GM23338 (cell line): ENCODE measurements around the gene AMPH. TPM values are rescaled to one million over a fixed set of nuclear protein-coding genes. Genes with fewer than 3 reads are reported as not detected.

ENCODE experiments used
- ATAC-seq: fragments of 200-7000 bp; cut with Tn5 transposase; 3 replicates; pipeline ENCODE4 v1.9.1; 2020
- DNase-seq: peaks from one replicate; pipeline ENCODE4 v3.0.0-alpha.2; 2015; ENCODE audit warnings: low spot score
- H2AFZ ChIP-seq: fragments of 200-600 bp; sonication (generic); 2 replicates; pipeline ENCODE4 v1.8.0; 2016; ENCODE audit warnings: antibody characterized with exemption, mild to moderate bottlenecking, moderate library complexity
- H3F3A ChIP-seq: fragments of 200-600 bp; sonication (generic); replicated peaks from 2 replicates; pipeline ENCODE4 v1.8.0; 2017; ENCODE audit warnings: antibody characterized with exemption, mixed run types, low read depth
- H3K27ac ChIP-seq: fragments of 200-600 bp; sonication (generic); 2 replicates; pipeline ENCODE4 v1.6.1; 2016; ENCODE audit warnings: low read depth
- H3K27me3 ChIP-seq: fragments of 200-600 bp; sonication (generic); 2 replicates; pipeline ENCODE4 v1.8.0; 2016; ENCODE audit warnings: mild to moderate bottlenecking, mixed run types, moderate library complexity; ENCODE audit not compliant: insufficient read depth
- H3K36me3 ChIP-seq: fragments of 200-600 bp; sonication (generic); 2 replicates; pipeline ENCODE4 v1.8.0; 2016; ENCODE audit warnings: mild to moderate bottlenecking; ENCODE audit not compliant: insufficient read depth
- H3K4me1 ChIP-seq: fragments of 200-600 bp; sonication (generic); 2 replicates; pipeline ENCODE4 v1.8.0; 2016; ENCODE audit warnings: mild to moderate bottlenecking, moderate library complexity; ENCODE audit not compliant: insufficient read depth
- H3K4me2 ChIP-seq: fragments of 200-600 bp; sonication (generic); 2 replicates; pipeline ENCODE4 v1.7.1; 2017; ENCODE audit warnings: mixed run types
- H3K4me3 ChIP-seq: fragments of 200-600 bp; sonication (generic); 2 replicates; pipeline ENCODE4 v1.6.1; 2016; ENCODE audit warnings: mixed run types
- H3K79me2 ChIP-seq: fragments of 200-600 bp; sonication (generic); replicated peaks from 2 replicates; pipeline ENCODE4 v1.8.0; 2017; ENCODE audit warnings: mild to moderate bottlenecking; ENCODE audit not compliant: insufficient read depth
- H3K9me2 ChIP-seq: fragments of 200-600 bp; sonication (generic); 2 replicates; pipeline ENCODE4 v1.8.0; 2017; ENCODE audit not compliant: insufficient read depth
- H4K20me1 ChIP-seq: fragments of 200-600 bp; sonication (generic); replicated peaks from 2 replicates; pipeline ENCODE4 v1.8.0; 2017; ENCODE audit warnings: mild to moderate bottlenecking; ENCODE audit not compliant: insufficient read depth
- H3K27ac Mint-ChIP-seq: 2 replicates; pipeline ENCODE4 v1.8.0; 2020; ENCODE audit warnings: inconsistent platforms, mild to moderate bottlenecking, moderate library complexity, mixed read lengths
- H3K27me3 Mint-ChIP-seq: 3 replicates; pipeline ENCODE4 v1.8.0; 2022; ENCODE audit warnings: low read depth, mild to moderate bottlenecking, moderate library complexity, mixed read lengths, inconsistent platforms; ENCODE audit not compliant: insufficient read depth, poor library complexity
- H3K36me3 Mint-ChIP-seq: 3 replicates; pipeline ENCODE4 v1.8.0; 2021; ENCODE audit warnings: low read depth, mild to moderate bottlenecking, inconsistent platforms, moderate library complexity, mixed read lengths
- H3K4me1 Mint-ChIP-seq: 3 replicates; pipeline ENCODE4 v1.8.0; 2020; ENCODE audit warnings: mild to moderate bottlenecking, inconsistent platforms, mixed read lengths
- H3K4me3 Mint-ChIP-seq: 3 replicates; pipeline ENCODE4 v1.8.0; 2021; ENCODE audit warnings: moderate library complexity, mild to moderate bottlenecking, inconsistent platforms, mixed read lengths
- H3K9me3 Mint-ChIP-seq: 3 replicates; pipeline ENCODE4 v1.8.0; 2020; ENCODE audit warnings: moderate library complexity, mild to moderate bottlenecking, inconsistent platforms, mixed read lengths
- CREB1 ChIP-seq: fragments of 250-450 bp; sonication (Bioruptor Pico); IDR thresholded peaks from 2 replicates; pipeline ENCODE4 v1.5.0; 2020; ENCODE audit warnings: low read depth, mild to moderate bottlenecking, moderate library complexity
- EZH2 ChIP-seq: fragments of 200-600 bp; sonication (generic); IDR thresholded peaks from one replicate; pipeline ENCODE4 v1.8.0; 2017; ENCODE audit warnings: antibody characterized with exemption, mild to moderate bottlenecking, low read depth; ENCODE audit not compliant: unreplicated experiment
- EZH2phosphoT487 ChIP-seq: fragments of 200-600 bp; sonication (generic); IDR thresholded peaks from one replicate; pipeline ENCODE4 v1.8.1; 2018; ENCODE audit warnings: antibody characterized with exemption; ENCODE audit not compliant: unreplicated experiment
- JUNB ChIP-seq: IDR thresholded peaks from one replicate; pipeline ENCODE4 v1.6.1; 2016; ENCODE audit warnings: antibody characterized with exemption; ENCODE audit not compliant: unreplicated experiment
- NANOG ChIP-seq: IDR thresholded peaks from 2 replicates; pipeline ENCODE4 v1.6.1; 2016; ENCODE audit warnings: antibody characterized with exemption, borderline replicate concordance
- POLR2AphosphoS5 ChIP-seq: IDR thresholded peaks from 2 replicates; pipeline ENCODE4 v1.6.1; 2016; ENCODE audit warnings: antibody characterized with exemption, low read depth
- STAT1 ChIP-seq: IDR thresholded peaks from one replicate; pipeline ENCODE4 v1.6.1; 2016; ENCODE audit warnings: antibody characterized with exemption; ENCODE audit not compliant: unreplicated experiment
- ZNF114 ChIP-seq: fragments of 250-450 bp; sonication (Bioruptor Pico); IDR thresholded peaks from 2 replicates; pipeline ENCODE4 v1.5.0; 2020; ENCODE audit warnings: mild to moderate bottlenecking, moderate library complexity
- ZNF331 ChIP-seq: fragments of 250-450 bp; sonication (Bioruptor Pico); IDR thresholded peaks from 2 replicates; pipeline ENCODE4 v1.5.0; 2020; ENCODE audit warnings: low read depth, mild to moderate bottlenecking, moderate library complexity
- polyA plus RNA-seq: library from polyadenylated mRNA; unstranded; fragments of >200 nt; fragmentation: Nextera tagmentation; extraction: Ambion mirVana; gene quantifications from 2 replicates; pipeline ENCODE4 v1.2.1, GENCODE V29; 2016
- total RNA-seq: library from RNA; depleted of rRNA; stranded (reverse); fragments of >200 nt; shearing (Covaris generic); gene quantifications from 2 replicates; pipeline ENCODE4 v1.2.3, GENCODE V29; 2014
- TF ChIP-seq, protein P1 (sequence below): fragments of 250-450 bp; sonication (Bioruptor Pico); IDR thresholded peaks from 2 replicates; pipeline ENCODE4 v1.5.0; 2020; ENCODE audit warnings: mild to moderate bottlenecking, moderate library complexity
- TF ChIP-seq, protein P2 (sequence below), 2 experiments: fragments of 200-600 bp in 1 of 2; sonication (generic) in 1 of 2; conservative IDR thresholded peaks; 2 replicates each; pipeline versions ENCODE4 v1.5.1 to v1.6.1; 2016 to 2017; ENCODE audit warnings: antibody characterized with exemption in 2 of 2, low read depth in 2 of 2, mild to moderate bottlenecking in 2 of 2, moderate library complexity in 1 of 2
- TF ChIP-seq, protein P3 (sequence below): IDR thresholded peaks from 2 replicates; pipeline ENCODE4 v1.6.1; 2016; ENCODE audit warnings: antibody characterized with exemption

The AMPH gene
- total and polyA plus RNA-seq, 2 experiments from 2014 or later, result 4.8 to 10.2 TPM

DNA sequence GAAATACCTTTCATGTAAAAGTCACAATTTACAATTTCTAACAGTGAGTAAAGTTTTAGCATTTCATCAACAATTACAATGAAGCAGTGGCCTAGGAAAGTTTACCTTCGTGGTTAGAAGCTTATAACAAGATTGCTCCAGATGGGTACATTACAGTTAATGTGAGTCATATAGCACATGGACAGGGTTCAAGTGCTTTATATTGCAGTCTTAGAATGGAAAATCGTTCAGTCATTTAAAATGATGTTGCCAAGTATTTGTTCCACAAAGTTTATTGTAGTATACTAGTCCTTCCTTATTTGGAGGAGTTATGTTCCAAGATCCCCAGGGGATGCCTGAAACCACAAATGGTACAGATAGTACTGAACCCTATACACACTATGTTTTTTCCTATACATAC, 183.1 kb downstream of the AMPH start:
- ATAC-seq, result no peak
- Histone ChIP-seq H4K20me1 (no peaks in the 10 kb centered on the region), H3K4me1 (no peaks in the 10 kb centered on the region), H3K36me3 (no peaks in the 10 kb centered on the region), H3K4me2 (no peak overlapping the region), H3K27ac (no peak overlapping the region), H3K79me2 (no peaks in the 10 kb centered on the region), H3K9me2 (no peaks in the 10 kb centered on the region), H3K4me3 (no peak overlapping the region), H3F3A (no peaks in the 10 kb centered on the region), H2AFZ (no peak overlapping the region), H3K27me3 (no peaks in the 10 kb centered on the region)
- no peak for DNase-seq
- Mint-ChIP-seq H3K4me3 (no peak overlapping the region), H3K27me3 (no peaks in the 10 kb centered on the region), H3K4me1 (peaks cover 6% of the 10 kb centered on the region; the same call in 2 of the 3 replicates), H3K36me3 (no peaks in the 10 kb centered on the region), H3K9me3 (no peaks in the 10 kb centered on the region), H3K27ac (no peak overlapping the region)
- TF ChIP-seq NANOG, result no peak
- no peak for TF ChIP-seq CREB1 (CRISPR knock-in tag)
- no peak for TF ChIP-seq JUNB
- TF ChIP-seq EZH2phosphoT487, result no peak
- TF ChIP-seq ZNF114 (CRISPR knock-in tag), result no peak
- TF ChIP-seq, protein P1, sequence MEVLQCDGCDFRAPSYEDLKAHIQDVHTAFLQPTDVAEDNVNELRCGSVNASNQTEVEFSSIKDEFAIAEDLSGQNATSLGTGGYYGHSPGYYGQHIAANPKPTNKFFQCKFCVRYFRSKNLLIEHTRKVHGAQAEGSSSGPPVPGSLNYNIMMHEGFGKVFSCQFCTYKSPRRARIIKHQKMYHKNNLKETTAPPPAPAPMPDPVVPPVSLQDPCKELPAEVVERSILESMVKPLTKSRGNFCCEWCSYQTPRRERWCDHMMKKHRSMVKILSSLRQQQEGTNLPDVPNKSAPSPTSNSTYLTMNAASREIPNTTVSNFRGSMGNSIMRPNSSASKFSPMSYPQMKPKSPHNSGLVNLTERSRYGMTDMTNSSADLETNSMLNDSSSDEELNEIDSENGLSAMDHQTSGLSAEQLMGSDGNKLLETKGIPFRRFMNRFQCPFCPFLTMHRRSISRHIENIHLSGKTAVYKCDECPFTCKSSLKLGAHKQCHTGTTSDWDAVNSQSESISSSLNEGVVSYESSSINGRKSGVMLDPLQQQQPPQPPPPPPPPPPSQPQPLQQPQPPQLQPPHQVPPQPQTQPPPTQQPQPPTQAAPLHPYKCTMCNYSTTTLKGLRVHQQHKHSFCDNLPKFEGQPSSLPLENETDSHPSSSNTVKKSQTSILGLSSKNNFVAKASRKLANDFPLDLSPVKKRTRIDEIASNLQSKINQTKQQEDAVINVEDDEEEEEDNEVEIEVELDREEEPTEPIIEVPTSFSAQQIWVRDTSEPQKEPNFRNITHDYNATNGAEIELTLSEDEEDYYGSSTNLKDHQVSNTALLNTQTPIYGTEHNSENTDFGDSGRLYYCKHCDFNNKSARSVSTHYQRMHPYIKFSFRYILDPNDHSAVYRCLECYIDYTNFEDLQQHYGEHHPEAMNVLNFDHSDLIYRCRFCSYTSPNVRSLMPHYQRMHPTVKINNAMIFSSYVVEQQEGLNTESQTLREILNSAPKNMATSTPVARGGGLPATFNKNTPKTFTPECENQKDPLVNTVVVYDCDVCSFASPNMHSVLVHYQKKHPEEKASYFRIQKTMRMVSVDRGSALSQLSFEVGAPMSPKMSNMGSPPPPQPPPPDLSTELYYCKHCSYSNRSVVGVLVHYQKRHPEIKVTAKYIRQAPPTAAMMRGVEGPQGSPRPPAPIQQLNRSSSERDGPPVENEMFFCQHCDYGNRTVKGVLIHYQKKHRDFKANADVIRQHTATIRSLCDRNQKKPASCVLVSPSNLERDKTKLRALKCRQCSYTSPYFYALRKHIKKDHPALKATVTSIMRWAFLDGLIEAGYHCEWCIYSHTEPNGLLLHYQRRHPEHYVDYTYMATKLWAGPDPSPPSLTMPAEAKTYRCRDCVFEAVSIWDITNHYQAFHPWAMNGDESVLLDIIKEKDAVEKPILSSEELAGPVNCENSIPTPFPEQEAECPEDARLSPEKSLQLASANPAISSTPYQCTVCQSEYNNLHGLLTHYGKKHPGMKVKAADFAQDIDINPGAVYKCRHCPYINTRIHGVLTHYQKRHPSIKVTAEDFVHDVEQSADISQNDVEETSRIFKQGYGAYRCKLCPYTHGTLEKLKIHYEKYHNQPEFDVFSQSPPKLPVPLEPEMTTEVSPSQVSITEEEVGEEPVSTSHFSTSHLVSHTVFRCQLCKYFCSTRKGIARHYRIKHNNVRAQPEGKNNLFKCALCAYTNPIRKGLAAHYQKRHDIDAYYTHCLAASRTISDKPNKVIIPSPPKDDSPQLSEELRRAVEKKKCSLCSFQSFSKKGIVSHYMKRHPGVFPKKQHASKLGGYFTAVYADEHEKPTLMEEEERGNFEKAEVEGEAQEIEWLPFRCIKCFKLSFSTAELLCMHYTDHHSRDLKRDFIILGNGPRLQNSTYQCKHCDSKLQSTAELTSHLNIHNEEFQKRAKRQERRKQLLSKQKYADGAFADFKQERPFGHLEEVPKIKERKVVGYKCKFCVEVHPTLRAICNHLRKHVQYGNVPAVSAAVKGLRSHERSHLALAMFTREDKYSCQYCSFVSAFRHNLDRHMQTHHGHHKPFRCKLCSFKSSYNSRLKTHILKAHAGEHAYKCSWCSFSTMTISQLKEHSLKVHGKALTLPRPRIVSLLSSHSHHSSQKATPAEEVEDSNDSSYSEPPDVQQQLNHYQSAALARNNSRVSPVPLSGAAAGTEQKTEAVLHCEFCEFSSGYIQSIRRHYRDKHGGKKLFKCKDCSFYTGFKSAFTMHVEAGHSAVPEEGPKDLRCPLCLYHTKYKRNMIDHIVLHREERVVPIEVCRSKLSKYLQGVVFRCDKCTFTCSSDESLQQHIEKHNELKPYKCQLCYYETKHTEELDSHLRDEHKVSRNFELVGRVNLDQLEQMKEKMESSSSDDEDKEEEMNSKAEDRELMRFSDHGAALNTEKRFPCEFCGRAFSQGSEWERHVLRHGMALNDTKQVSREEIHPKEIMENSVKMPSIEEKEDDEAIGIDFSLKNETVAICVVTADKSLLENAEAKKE (CRISPR knock-in tag), result no peak
- no peak for TF ChIP-seq STAT1
- TF ChIP-seq ZNF331, result no peak
- TF ChIP-seq, protein P2, sequence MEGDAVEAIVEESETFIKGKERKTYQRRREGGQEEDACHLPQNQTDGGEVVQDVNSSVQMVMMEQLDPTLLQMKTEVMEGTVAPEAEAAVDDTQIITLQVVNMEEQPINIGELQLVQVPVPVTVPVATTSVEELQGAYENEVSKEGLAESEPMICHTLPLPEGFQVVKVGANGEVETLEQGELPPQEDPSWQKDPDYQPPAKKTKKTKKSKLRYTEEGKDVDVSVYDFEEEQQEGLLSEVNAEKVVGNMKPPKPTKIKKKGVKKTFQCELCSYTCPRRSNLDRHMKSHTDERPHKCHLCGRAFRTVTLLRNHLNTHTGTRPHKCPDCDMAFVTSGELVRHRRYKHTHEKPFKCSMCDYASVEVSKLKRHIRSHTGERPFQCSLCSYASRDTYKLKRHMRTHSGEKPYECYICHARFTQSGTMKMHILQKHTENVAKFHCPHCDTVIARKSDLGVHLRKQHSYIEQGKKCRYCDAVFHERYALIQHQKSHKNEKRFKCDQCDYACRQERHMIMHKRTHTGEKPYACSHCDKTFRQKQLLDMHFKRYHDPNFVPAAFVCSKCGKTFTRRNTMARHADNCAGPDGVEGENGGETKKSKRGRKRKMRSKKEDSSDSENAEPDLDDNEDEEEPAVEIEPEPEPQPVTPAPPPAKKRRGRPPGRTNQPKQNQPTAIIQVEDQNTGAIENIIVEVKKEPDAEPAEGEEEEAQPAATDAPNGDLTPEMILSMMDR (conservative IDR thresholded peaks at IDR 0.05; ENCODE audit: low read depth in 2 of 2), result no peak
- no peak for TF ChIP-seq EZH2
- no peak for TF ChIP-seq POLR2AphosphoS5
- TF ChIP-seq, protein P3, sequence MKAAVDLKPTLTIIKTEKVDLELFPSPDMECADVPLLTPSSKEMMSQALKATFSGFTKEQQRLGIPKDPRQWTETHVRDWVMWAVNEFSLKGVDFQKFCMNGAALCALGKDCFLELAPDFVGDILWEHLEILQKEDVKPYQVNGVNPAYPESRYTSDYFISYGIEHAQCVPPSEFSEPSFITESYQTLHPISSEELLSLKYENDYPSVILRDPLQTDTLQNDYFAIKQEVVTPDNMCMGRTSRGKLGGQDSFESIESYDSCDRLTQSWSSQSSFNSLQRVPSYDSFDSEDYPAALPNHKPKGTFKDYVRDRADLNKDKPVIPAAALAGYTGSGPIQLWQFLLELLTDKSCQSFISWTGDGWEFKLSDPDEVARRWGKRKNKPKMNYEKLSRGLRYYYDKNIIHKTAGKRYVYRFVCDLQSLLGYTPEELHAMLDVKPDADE, result no peak
